Ramos (cell line): ENCODE data around the gene ARHGEF4.
"Not testable (repeated sequence)": the region's sequence is repeated elsewhere in the genome, so short reads cannot be mapped to it uniquely, and the experiment has no call there.

Source experiments
- in situ Hi-C: fragments of 300-500 bp; cut with MboI; formaldehyde crosslinking; loops from one replicate; pipeline ENCODE4 v1.14.3; 2022; ENCODE audit warnings: low sequenced_read_pairs; ENCODE audit not compliant: unreplicated experiment

Gene ARHGEF4

GRCh38 chr2:130878933-130879332, 42.2 kb downstream of the ARHGEF4 start:
- in situ Hi-C loops = no loop called here

DNA sequence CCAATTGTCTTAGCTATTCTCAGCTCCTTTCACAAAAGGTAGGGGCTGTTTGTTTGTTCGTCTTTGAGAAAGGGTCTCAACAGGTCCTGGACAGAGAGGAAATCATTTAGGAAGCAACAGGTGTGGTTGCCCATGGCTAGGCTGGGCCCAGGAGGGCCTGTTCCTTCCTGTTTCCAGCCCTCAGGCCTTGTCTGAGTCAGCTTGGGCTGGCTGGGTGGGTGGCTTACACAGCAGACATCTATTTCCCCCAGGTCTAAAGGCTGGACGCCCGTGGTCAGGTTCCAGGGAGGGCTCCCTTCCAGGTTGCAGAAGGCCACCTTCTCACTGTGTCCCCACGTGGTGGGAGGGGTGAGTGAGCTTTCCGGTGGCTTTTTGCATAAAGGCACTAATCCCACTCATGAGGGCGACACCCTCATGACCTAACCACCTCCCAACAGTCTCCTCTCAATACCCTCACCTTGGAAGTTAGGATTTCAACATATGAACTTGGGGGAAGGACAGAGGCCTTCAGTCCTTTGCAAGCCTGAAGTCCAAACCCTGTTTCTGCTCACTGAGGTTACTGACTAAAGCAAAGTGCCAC, 45.5 kb downstream of the ARHGEF4 start:
- in situ Hi-C loops = no loop called here

DNA sequence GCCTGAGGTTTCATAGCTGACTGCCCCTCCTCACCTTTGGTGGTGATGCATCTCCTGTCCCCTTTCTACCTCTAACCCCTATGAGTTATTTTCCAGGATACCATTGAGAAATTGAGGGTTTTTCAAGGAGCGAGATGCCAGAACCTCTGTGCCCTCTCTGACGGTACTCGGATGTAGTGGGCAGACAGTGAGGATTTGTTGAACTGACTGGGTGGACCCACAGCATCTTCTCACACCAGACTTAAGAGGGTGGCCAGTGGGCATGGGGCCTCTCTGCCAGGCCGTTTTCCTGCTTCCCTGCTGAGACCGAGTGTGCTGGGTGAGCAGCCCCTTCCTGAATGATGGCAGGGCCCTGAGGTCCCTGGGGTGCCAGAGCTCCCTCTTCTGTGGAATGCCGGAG, 46.3 kb downstream of the ARHGEF4 start:
- in situ Hi-C loops = no loop called here

DNA sequence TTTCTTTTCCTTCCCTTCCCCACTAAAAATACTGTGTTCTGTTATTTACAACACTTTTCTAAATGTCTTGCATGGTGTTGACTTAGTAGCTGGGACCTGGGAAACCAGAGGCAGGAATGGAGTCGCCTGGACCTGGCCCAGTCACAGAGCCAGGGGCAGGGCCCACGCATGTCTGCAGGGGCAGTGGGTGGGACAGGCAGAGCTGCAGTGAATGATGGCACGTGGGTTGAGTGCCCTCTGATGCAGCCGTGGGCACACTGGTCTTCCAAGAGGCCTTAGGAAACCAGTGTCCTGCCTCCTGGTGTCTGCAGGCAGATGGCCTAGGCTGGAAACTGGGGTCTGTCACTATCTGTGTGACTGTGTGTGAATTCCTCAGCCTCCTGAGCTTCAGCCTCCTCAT, 46.8 kb downstream of the ARHGEF4 start:
- in situ Hi-C loops = no loop called here

GRCh38 chr2:130884013-130884412, 47.3 kb downstream of the ARHGEF4 start:
- in situ Hi-C loops = no loop called here

- in situ Hi-C loops = no loop called here
Observed at GRCh38 chr2:130884503-130884902, 47.8 kb downstream of the ARHGEF4 start.

- in situ Hi-C loops = no loop called here
Observed at GRCh38 chr2:130887643-130888042, 50.9 kb downstream of the ARHGEF4 start.

- in situ Hi-C loops = no loop called here
Observed at GRCh38 chr2:130890941-130891669, 54.4 kb downstream of the ARHGEF4 start.

DNA sequence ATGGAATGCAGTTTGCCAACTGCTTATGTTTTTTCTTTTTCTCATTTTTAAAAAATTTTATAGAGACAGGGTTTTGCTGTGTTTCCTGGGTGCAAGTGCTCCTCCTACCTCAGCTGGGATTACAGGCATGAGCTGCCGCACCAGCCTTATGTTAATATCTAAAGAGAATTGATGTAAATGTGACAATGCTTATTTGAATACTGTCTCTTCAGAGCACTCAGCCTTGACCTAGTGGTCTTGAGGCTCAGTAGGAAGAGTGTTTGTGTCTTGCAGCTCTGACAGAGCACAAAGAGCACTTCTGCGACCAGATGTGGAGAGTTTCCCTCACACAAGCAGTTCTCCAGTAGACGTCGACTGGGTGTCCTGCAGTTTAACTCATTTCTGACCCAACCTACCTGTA, 55.3 kb downstream of the ARHGEF4 start:
- in situ Hi-C loops = no loop called here

DNA sequence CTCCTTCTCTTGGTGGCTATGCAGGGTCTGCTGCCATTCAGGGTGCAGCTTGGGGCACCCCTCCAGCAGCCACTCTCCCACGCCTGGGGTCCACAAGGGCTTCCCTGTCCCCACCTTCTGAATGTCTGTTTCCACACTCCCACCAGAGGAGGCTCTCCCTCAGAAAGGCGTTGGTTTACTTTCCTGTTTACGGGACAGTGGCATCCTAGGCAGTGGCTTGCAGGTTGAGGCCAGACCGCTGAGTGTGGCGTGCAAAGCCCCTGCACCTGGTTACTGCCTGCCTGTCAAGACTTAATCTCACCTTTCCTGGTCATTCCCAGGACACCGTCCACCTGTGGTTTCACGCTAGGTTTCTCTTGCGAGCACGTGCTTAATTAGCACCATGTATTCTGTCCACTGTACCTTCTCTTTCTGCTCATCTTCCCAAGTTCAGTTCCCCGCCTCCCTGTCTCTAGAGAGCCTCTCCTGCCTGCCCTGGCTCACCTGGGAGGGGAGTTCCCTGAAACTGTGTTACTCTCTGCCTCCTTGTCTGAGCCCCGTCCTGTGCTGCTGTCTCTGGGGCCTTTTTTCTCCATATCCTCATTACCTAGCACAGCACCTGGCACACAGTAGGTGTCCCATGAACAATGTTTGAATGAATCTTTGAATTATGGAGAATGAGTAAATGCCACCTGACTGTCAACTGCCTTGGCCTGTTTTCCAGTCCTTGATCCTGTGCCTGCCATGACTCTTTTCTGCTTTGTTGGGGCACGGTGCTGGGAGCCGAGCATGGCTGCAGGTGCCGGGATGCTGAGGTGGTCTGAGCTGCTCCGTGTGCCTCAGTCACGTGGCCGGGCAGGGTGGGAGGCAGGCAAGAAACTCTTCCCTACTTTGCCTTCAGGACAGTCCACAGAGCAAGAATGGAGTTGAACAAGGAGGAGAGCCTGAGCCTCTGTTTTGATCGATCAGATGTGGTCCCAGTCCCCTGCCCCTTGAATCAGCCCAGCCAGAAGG, 56.4 kb downstream of the ARHGEF4 start:
- in situ Hi-C loops = no loop called here

GRCh38 chr2:130894326-130894942, 57.7 kb downstream of the ARHGEF4 start:
- in situ Hi-C loops = no loop called here

GRCh38 chr2:130896813-130897212, 60.1 kb downstream of the ARHGEF4 start:
- in situ Hi-C loops = no loop called here

DNA sequence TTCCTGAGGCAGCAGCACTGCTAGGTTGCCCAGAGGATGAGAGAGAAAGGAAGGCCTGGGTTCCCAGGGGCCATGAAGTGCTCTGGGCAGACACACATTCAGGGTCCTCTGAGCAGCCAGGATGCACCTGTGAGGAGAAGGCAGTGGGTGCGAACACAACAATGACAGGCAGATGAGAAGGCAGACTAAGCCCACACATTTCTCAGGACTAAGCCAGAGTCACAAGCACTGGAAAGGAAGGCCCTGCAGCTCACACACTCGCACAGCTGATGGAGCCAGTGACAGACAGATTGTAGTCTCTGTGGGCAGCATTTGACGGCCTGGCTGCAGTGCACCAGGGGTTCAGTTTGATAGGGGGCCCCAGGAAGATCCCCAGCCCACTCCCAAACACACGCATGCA, 61.8 kb downstream of the ARHGEF4 start:
- in situ Hi-C loops = no loop called here

GRCh38 chr2:130899306-130899705, 62.6 kb downstream of the ARHGEF4 start:
- in situ Hi-C loops = no loop called here

DNA sequence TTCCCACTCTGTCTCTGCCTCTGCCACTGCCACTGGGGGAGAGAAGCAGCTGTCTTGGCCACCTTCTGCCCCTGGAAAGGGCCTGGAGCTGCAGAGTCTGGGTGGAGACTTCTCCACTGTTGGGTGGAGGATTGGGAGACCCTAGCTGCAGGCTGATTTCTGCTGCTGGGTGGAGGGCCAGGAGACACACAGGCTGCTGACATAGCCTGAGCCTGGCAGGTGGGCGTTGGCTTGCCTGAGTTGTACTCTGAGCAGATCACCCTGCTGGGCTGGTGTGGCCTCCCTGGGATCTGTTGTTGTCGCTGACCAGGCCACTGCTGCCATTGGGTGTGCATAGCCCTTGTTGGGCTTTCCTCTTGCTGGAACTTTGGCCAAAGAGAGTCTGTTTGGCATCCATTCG, 64.3 kb downstream of the ARHGEF4 start:
- in situ Hi-C loops = no loop called here

DNA sequence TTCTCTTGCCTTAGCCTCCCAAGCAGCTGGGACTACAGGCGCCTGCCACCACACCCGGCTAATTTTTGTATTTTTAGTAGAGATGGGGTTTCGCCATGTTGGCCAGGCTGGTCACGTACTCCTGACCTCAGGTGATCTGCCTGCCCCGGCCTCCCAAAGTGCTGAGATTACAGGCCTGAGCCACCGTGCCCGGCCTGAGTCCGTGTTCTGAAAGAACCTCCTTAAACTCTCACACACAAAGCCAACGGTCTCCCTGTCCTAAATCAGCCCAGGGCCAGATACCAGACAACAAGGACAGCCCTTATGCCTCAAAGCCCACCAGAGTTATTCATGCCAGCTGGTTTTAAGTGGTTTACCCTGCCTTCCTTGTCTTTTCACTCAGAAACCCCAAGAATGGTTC, 64.9 kb downstream of the ARHGEF4 start:
- in situ Hi-C loops = not testable (repeated sequence)

- in situ Hi-C loops = no loop called here
Observed at GRCh38 chr2:130908832-130909231, 72.1 kb downstream of the ARHGEF4 start.

- in situ Hi-C loops = no loop called here
Observed at GRCh38 chr2:130910931-130911330, 74.2 kb downstream of the ARHGEF4 start.

DNA sequence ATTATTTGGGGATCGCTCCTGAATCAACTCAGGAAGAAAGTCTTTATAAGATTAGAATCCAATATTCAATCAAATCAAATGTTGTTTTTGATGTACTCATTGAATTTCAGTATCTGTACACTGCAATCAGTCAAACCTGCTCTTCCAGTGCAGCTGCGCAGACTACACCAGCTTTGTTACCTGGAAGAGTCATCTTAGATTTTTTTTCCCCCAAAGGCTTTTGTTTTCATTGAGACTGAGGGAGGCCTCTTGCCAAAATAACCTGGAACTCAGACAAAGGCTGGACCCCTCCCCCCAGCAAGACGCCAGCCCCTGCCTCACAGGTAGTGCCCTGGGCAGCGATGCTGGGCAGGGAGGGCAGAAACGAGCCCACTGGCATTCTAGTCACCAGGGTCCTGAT, 74.8 kb downstream of the ARHGEF4 start:
- in situ Hi-C loops = no loop called here

- in situ Hi-C loops = no loop called here
Observed at GRCh38 chr2:130911996-130912395, 75.3 kb downstream of the ARHGEF4 start.

- in situ Hi-C loops = no loop called here
Observed at GRCh38 chr2:130912471-130912870, 75.8 kb downstream of the ARHGEF4 start.
